GM18873 (cell line): ENCODE measurements around the gene FAM81A.
"Not testable (repeated sequence)": the region's sequence is repeated elsewhere in the genome, so short reads cannot be mapped to it uniquely, and the experiment has no call there.

Experiments used
- ATAC-seq: cut with Tn5 transposase; IDR thresholded peaks from one replicate; pipeline ENCODE4 v1.9.1; 2021; ENCODE audit warnings: mild to moderate bottlenecking, moderate library complexity, moderate number of reproducible peaks; ENCODE audit not compliant: unreplicated experiment, low FRiP score

The FAM81A gene

DNA sequence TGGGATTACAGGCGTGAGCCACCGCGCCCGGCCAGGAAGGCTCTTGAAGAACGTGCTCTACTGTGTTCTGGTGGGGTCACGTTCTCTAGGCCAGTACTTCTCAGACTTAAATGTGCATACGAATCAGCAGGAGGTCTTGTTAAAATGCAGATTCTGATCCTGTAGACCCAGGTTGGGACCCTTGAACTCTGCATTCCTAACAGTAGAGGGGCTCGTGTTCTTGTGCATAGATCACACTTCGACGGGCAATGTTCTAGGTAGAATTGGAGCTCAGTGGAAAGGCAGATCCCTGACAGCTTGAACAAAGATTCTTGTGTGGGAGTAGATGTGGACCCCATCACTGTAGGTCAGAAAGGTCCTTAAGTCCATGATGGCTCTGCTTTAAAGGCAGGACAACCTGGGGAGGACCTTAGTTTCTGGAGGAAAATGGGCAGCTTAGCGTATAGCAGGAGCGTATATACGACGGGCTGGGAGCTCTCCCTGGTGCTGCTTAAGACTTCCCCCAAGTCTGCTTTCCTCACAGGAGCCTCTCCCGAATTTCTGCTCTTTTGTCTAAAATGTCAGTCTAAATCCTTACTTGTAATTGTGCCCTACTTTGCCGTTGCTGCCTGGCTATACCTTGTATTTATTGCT, 16.9 kb upstream of the FAM81A start:
- no peak for ATAC-seq

DNA sequence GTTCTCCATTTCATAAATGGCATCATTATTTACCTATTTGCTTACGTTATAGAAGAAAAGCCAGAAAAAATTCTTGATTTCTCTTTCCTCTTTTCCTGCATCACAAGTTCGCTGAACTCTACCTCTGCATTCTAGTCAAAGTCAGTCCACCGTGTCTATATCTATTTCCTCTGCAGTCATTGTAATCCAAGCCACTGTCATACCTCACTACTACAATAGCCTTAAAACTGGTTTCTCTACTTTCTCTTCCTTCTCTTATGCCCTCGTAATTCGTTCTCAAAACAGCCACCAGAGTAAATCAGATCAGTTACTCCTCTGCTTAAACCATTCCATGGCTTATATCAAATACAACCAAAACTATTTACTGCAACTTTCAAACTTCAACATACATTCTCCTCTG, 13.4 kb upstream of the FAM81A start:
- ATAC-seq: no peak

DNA sequence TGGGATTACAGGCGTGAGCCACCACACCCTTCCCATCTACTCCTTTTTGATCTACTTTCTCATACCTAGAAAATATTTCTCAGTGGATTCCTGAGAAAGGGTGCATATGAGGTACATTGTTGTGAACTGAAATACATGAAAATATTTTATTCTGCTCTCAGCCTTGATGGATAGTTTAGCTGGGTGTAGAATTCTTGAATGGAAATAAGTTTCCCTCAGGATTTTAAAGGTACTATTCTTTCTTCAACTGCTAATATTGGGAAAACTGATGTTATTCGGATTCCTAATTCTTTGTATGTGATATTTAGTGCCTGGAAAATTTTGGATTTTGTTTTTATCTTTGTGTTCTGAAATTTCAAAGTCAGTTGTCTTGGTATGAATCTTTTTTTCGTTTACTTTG, 9.1 kb upstream of the FAM81A start:
- not testable (repeated sequence) for ATAC-seq

DNA sequence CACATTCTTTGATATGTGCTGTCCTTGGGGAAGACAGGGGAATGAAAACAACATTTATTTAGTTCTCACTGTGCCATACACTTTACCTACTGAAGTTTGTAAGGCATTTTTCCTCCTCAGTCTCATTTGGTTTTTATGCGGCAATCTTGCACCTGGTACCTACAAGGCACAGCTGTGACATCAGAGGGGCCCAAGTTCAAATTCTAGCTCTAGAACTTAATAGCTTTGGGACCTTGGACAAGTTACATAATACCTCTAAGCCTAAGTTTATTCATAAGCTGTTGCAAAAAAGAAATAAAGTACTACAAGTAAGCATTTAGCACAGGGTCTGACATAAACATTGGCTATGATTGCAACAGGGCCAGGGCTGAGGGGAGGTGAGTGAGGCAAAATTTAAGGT, 5.6 kb upstream of the FAM81A start:
- no peak for ATAC-seq

DNA sequence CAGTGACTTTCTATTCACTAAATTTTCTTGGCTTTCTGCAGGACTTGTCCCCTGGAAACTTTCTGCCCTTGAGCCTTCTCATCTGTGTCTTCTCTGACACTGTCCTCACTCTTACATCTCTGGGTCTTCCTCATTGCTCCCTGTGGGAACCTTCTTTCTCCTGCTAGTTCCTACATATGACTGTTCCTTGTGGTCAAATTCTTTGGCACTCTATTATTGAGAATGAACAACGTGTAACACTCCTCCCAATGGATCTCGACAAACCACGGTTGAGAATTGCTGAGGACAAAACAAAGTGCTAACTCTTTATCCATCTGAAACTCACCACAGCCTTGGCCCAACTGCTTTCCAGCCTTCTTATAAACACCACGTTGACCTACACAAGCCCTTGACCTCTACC, 3.5 kb upstream of the FAM81A start:
- no peak for ATAC-seq

DNA sequence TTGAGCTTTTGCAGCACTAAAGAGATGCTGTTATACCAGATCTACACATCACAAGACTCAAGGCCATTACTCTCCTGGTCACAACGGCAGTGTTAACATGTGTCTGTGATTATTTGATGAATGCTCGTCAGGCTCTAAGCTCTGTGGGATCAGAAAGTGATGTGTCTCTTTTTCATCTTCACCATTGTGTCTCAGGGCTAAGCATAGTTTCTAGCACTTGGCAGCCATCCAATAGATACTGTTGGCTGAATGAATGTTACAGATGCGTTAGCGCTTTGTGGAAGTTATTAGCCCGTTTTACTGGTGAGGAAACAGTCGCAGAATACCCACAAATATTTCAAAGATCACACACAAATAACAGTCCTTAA, 1.2 kb upstream of the FAM81A start:
- ATAC-seq: no peak

DNA sequence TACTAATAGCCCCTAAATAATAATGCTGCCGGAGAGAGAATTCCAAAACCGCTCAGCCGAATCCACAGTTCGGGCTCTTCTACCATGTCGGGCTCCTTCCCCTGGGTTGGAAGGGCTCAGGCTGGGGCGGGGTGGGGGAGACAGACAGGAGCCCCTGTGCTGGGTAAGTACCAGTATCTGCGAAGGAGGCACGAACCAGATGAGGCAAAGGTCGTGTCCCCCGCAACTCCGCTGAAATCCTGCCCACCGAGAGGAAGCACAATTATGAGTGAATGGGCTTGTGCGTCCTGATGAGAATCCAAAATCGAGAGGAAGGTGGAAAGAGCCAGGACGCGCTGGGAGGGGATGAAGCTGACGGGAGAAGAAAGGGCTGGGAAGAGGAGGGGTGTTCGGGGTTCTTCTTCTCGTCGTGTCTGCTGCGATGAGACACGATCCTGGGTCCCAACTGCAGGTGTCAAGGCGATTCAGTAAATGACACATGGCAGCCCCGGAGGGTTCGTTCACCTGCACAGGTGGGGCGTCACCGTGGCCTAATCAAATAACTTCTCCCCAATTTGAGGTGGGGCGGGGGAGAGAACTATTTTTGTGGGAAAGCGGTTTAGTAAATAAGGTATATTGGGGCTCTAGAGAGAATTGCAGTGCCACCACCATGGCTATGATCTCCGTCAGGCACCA, 707 bp upstream of the FAM81A start:
- no peak for ATAC-seq

DNA sequence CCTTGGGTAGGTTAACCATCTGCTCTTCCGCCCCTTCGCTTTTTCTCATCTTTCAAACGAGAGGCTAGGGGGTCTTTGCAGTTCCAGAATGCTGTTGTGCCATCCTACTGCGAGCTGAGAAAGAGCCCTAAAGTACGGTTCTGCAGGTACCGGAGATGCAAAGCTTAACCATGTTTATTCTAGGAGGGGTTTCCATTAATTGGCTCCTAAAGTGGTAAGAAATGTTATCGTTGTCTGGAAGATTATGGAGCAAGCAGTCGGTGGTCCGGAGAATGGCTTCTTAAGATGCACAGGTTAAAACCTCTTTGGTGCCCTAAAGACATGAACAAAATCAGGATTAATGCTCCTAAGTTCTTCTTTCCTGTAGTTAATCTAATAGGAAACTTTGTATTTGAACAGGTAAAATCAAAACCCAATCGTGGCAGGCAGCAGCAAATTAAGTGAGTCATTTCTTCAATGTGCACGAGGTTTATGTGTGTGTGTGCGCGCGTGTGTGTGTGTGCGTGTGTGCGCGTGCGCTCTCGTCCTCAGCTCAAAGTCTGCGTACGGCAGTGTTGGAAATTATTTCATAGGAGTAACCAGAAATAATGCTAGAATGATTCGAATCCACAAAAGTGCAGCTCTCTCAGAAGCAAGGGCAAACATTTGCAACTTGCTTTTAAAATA, 772 bp downstream of the FAM81A start:
- ATAC-seq: no peak

DNA sequence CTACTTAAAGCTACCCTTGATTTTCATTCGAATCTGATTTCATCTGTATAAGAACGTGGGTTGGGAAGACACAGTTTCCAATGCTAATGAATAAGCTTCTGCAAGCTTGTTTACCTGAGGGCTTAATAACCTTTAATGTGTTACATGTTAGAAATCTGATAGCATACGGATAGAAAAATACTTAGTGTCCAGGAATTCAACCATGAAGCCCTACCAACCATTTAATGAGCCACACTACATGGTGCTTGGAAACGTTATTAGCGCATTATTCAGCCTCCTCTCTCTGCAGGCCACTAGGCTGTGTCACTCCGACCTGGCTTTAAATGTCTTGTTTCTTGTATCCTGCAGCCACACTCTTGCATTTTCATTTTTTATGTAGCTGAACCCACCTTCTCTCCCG, 1.6 kb downstream of the FAM81A start:
- no peak for ATAC-seq

DNA sequence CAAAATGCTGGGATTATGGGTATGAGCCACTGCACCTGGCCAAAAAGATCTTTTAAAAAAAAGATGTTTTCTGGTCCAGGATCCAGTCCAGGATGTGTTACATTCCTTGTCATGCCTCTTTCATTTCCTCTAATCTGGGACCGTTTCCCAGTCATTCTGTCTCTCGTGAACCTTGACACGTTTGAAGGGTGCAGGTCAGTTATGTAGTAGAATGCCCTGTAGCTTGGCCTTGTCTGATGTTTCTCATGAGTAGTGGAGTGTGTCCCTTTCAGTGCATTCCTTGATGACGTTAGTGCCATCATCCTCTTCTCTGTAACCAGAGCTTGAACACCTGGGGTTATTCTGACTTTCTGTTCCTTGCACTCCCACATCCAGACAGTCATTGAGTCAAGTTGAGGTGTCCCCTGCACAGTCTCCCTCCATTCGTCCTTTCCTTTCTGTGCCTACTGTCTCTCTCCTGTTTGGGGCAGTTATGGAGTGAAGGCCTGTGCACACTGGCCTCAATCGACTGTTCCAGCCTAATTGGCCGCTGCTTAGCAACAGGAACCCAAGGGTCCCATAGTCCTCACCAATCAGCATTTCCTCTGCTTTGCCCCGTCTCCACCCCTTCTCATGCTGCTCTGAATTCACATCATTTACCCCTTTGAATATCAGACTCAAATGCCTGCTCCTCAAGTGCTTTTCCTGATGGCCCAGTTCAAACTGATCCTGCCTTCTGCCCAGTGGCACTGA, 5.5 kb downstream of the FAM81A start:
- ATAC-seq: no peak

DNA sequence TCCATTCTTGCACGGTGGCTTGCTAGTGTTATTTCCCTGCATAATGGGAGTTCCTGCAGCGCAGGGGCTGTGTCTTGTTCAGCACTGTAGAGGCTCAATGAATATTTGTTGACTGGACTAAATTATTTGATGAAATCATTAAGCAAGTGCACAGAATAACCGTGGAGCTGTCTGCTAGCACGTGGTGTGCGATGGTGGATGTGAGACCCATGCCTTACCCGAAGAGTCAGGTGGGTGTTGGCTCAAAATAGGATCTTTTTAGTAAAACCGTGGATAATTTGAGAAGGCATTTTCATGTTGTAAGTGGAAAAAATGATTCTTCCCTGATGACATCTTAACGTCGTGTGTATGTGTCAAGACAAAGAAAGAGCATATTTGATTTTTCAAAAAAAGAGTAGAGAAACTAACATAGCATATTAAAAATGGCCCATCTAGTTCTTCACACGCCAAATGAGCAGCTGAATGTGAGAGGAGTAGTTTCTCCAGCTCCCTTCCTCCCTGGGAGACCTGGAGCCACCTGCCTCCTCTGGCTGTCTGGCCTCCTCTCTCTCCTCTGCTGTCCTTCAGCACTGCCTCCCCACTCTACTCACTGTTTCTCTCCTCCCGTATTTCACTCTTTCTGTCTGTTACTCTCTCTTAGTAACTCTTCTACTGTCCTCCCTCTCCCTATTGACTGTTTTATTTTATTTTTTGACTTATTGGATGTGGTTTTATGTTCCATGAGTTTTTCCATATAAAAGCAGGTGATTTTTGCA, 6.3 kb downstream of the FAM81A start:
- no peak for ATAC-seq

DNA sequence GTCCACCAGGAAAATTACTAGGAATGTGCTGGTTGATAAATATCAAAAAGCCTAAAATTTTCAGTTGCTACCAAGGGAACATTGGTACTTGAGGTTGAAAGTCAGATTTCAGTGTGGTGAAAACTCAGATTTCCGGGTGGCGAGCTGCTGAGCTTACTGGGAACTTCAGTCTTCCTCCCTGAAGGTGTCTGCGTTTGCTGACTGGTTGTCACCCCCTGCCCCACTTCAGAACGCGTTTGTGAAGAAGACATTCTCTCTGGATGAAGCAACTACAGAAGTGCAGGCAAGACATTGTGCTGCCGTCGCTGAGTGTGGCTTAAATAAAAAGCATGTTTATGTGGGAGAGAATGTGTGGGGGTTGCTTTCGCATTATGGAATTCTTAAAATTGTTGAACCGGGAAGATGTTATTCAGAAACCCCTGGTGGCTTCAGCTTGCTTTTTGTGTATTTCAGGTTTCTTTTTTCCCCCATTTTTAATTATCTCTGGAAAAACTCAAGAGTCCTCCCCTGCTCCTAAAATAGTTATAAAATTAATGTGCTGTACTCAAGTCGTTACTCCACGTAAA, 7.1 kb downstream of the FAM81A start:
- no peak for ATAC-seq

DNA sequence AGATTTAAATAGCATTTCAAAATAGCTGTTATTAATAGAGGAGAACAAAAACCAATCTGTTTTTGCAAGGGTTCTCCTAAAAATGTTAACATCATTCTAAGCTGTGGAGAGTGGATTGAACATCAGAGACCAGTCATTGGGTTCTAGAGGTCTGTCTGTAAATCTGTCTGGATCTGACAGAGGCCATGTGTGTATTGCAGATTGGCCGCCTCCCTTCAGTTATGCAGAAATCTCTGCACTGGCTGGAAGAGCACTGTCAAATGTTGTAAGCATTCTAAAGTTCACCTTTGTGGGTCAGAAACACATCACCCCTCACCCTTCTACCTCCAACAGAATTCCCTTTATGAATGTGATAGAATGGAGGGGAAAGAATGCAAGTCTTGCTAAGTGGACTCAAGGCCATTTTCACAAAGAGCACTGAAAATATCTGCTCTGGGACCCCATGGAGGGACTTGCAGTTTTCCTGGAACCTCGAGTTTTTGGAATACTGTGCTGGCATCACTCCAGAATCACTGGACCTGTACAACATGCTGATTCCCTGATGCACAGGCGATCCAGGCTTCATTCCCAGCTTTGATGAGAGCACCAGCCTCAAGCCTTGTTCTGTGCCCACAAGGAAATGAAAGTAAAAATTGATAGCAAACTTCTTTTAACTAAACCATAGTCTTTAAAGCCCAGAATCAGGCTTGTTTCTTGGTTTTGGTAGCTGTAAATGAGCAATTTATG, 8.4 kb downstream of the FAM81A start:
- no peak for ATAC-seq

DNA sequence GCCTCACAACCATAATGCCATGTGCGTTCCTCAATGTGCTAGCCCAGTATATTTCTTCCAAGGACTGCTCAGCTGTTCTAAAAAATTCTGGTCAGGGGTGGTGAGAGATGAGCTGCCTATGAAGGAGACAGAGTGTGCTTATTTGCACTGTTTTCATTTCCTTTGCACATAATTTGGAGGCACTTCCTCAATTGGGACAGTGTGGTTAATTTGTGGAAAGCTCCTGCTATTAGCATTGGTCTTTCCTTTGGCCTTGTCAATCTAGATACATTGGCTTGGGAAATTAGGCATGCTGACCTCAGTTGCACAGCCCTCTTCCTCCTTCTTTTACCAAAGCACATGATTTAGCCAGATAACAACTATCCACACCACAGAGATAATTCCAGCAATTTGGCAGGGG, 9.4 kb downstream of the FAM81A start:
- ATAC-seq: no peak

DNA sequence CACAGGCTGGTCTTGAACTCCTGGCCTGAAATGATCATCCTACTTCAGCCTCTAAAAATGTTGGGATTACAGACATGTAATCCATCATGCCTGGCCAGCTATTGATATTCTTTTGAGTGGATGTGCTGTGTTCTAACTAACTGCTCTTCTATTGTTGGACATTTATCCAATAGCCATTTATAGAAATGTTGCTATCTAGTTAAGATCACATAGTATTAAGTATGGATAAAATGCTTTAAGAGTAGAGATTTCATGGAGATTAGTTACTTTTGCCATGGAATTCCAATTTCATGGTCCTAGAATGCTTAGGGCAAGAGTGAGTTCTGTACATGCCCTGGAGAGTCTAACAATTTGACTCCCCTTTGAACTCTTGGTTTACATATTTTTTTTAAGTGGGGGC, 10.9 kb downstream of the FAM81A start:
- no peak for ATAC-seq

DNA sequence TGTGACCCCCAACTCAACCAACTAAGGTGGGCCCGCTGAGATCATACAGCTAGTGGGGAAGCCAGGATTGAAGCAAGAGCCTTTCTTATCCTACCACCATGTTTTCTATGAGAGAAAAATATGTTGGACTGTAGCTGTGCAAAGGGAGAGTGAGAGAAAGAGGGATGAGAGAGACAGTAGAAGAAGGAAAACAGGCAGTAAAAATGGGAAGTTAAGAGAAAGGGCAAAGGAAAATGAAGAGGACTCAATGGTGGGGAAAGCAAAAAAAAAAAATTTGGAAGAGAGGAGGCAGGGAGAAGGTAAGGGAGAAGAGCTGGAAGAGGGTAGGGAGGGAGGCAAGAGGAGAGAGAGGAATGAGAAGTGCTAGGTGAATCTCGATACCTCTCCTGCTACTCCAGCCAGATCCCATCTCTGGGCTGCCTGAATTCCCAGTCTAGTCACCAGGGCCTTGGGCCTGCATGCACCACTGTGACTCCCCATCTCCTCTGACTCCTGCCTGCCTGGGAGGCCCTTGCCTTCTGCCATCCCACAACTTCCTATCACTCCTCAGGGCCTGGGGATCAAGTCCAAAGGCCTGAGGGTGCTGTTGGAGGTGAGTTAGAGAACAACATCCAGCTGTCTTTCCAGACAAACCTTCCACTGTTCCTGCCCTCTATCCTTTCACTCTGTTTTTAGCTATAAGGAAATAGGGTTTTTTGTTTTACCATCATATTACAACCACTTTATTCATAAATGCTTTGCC, 15.7 kb downstream of the FAM81A start:
- ATAC-seq: no peak

DNA sequence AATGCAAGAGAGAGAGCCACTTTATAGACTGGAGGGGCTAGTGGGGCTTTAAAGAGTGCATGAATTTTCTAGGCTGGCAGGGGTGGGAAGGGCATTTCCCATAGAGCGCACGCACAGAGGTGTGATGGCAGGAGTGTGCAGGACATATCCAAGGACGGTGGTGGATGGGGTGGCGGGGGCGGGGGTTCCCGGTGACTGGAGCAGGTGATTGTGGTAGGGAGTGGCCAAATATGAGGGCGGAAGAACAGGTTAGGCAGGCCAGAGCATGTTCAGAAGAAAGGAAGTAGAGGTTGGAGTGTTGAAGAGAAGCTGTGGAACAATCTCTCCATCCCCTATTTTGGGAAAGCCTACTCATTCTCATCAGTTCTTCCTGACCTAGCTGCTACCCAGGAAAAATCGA, 18.1 kb downstream of the FAM81A start:
- ATAC-seq: no peak

DNA sequence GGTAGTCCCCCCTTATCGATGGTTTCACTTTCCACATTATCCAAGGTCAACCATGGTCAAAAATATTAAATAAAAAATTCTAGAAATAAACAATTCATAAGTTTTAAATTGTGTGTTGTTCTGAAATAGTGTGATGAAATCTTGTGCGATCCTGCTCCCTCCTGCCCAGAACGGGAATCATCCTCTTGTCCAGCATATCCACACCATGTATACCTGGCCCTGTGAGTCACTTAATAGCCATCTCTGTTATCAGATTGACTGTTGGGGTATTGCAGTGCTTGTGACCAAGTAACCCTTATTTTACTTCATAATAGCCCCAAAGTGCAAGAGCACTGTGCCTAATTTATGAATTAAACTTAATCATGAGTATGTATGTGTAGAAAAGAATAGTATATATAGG, 19.1 kb downstream of the FAM81A start:
- ATAC-seq: no peak

DNA sequence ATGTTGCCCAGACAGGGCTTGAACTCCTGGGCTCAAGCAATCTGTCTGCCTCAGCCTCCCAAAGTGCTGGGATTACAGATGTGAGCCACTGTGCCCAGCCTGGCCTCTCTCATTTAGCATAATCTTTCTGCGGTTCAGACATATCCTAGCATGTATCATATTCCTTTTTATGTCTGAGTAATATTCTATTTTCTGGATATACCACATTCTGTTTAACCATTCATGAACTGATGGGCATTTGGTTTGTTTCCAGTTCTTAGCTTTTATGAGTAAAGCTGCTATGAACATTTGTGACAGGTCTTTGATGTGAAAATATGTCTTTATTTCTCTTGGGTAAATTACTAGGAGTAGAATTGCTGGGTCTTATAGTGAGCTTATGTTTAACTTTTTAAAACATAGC, 23.5 kb downstream of the FAM81A start:
- ATAC-seq: no peak
